GM18907 (cell line): Measurements from ENCODE around the gene CHL1.

ENCODE experiments used
- ATAC-seq: cut with Tn5 transposase; IDR thresholded peaks from one replicate; pipeline ENCODE4 v1.9.1; 2021; ENCODE audit warnings: mild to moderate bottlenecking, moderate library complexity; ENCODE audit not compliant: unreplicated experiment

CHL1 gene

DNA sequence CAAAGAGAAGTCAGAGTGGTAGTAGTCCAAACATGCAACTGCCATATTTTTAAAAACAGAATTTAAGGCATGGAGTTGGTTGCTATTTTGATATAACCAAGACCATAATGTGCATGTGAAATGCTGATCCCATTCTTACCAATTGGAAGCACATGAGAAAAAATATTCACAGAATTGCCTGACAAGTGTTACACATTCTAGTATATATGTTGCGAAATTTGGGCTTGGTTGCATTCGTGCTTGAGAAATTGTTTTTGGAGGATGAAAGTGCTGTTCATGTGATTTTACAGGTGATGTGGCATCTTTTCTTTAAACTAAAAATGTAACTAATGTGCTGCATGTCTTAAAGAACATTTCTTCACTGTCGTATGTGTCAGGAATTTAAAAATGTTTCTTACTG is 199.7 kb downstream of the CHL1 start:
- no peak for ATAC-seq

- ATAC-seq: no peak
These were observed 203.1 kb downstream of the CHL1 start for GRCh38 chr3:399647-400046.

DNA sequence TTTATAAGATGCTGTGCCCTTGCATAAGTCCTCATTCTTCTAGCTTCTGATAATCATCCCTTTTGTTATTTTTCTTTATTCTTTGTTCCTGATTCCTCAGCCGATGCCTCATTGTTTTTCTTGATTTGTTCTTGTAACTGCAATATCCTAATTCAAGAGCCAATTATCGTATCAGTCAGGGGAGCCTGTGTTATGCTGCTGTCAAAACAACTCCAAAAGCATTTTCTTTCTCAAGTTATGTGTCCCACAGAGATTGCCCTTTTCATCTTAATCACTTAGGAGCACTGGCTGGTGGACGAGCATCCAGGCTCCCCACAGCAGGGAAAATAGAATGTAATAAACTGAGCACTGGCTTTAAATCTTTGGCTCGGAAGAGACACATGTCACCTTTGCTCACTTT is 207.3 kb downstream of the CHL1 start:
- no peak for ATAC-seq

- no peak for ATAC-seq
These were observed 212.4 kb downstream of the CHL1 start for GRCh38 chr3:409011-409410.

- ATAC-seq: no peak
These were observed 214.7 kb downstream of the CHL1 start for GRCh38 chr3:411226-411625.

DNA sequence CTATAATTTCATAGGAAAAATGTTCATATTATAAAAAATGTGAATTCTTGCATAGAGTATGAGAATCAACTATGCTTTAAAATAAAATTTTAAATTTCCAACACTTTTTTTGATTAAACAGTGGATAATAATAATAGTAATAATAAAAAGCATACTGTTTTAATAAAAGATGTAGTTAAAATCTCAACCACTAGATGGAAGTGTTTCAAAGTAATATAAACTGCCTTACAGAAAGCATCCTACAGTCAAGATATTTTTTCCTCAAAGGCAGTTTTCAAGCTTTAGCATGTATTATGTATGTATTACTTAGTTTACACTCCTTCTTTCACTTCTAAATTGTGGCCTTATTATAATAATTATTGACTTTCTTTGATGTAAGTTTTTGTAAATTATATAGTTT is 217.5 kb downstream of the CHL1 start:
- no peak for ATAC-seq

- no peak for ATAC-seq
These were observed 221.8 kb downstream of the CHL1 start for GRCh38 chr3:418239-418929.

DNA sequence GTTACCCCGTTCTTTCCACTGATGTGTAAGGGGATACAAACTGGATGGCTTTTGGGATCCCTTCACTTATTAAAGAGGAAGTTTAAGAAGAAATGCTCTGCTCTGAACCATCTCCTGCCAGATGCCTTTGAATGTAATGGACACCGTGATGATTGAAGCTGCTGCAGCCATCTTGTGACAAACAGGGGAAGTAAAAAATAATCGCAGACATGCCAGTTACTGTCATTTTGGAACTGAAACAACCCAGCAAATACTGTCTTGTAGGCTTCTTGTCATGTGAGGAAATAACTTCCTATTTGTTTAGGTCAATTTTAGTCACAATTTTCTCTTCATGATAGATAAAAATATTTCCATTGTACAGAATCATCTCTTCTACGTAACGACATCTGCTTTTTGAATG is 224.0 kb downstream of the CHL1 start:
- peak; percentile 82 for ATAC-seq

DNA sequence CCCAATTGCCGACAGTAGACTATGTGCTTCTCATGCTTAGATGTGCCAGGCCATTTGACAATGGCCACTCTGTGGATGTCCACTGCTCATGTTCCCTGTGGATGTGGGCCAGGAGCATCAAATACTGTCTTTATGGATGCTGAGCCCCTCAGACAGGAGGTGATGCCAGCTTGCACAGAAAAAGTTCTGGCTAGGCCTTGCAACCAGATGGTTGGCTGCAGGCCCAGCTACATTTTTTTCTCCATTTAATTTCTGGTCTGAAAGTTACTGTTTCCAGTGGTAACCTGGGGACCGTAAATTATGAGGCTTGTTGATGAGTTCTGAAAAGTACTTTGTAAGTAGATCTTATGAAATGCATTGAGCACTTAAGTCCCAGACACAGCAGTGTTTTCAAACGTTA is 228.5 kb downstream of the CHL1 start:
- ATAC-seq: no peak

- ATAC-seq: no peak
These were observed 229.5 kb downstream of the CHL1 start for GRCh38 chr3:426072-426471.

DNA sequence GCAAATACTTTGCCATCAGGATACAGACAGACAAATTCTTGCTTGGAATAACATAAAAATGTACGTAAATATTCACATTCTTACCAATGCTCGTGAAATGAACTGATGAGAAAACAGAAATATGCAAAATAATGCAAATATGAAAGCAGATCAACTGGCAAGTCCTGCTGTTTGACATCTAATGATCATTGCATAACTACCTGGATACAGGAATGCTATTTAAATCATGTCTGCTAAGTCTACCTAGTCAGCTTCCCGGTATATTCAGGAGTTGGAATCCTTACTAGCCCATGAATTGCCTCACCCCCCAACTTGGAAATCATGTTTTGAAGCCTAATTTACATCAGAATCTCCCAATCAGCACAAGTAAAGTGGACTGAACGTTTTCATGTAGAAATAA is 230.6 kb downstream of the CHL1 start:
- no peak for ATAC-seq

DNA sequence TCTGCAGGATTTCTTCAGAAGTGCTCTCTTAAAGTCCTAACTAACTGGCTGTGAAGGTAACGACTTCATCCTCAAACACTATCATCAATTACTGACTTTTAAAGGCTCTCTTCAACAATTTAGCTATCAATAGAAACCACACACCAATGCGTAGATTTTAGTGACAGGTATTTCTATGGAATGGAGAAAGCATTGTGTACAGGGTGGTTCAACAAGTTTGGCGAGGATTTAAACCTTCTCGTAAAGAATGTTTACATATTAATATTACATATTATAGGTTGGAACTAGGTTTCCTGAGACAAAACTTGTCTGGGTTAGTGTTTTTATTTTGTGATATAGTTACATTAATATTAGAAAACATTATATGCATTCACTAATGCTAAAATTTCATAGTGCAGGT is 233.6 kb downstream of the CHL1 start:
- no peak for ATAC-seq

DNA sequence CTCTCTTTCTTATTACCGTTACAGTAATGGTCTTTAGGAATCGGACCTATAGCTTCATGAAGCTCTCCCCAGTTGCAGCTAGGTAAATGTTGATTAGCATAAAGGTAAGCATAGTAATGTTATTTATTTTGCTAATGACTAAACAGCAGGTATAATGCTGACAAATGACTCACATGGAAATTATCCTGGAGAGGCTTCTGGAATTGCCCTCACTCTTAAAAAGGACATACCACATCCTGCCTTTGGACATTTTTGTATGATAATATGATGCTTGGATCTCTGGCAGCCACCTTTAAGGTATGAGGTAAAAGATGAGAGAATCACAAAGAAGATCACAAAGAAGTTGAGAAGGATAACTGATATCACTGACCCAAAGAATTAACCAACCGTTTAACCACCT is 238.6 kb downstream of the CHL1 start:
- ATAC-seq: no peak

GRCh38 chr3:436053-436452 is 239.5 kb downstream of the CHL1 start:
- ATAC-seq: no peak

DNA sequence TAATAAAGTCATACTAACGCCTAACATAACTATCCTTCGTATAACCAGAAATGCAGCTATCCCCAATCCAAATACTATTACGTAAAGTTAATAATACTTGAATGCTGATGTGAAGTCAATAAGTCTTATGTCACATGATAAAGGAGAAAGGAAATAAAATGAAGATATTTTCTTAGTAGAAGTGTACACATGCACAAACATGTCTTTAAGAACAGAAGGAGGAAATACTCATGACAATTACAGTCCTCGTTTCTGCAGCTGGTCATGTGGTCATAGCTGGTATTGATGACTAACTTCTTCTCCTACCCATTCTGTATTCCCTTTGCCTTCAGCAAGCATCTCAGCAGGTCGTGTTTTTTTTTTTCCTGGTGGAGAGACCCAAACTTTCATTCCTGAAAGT is 244.3 kb downstream of the CHL1 start:
- ATAC-seq: no peak

- no peak for ATAC-seq
These were observed 249.4 kb downstream of the CHL1 start for GRCh38 chr3:445960-446359.

DNA sequence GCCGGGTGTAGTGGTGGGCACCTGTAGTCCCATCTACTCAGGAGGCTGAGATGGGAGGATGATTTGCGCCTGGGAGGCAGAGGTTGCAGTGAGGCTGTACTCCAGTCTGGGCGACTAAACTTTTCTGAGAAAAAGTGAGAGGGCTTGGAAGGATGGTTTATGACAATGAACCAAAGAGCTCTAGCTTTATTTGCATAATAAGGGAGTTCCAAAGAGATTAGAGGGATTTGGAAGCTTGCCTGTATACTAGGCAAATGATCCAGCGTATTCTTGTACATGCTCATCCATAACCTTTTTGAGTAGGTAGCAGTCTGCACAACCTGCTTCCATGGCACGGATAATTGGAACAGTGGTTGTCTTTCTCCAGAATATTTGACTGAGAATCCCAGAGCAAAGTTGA is 251.1 kb downstream of the CHL1 start:
- ATAC-seq: no peak

DNA sequence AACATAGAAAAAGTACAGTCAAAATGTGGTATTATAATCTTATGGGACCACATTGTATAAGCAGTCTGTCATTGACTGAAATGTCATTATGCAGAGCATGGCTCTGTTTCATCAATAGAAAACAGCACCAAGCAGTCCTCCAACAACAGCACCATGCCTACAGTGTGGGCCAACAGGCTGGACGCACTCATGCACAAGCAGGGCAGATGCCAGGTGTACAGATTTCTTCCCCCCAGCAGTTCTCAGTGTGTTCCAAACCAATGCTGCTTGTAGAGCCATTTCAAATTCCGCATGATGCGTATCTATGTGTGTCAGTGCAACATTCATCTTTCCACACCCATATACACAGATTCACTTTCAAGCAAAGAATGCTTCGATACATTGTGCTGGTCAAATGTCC is 253.1 kb downstream of the CHL1 start:
- no peak for ATAC-seq

DNA sequence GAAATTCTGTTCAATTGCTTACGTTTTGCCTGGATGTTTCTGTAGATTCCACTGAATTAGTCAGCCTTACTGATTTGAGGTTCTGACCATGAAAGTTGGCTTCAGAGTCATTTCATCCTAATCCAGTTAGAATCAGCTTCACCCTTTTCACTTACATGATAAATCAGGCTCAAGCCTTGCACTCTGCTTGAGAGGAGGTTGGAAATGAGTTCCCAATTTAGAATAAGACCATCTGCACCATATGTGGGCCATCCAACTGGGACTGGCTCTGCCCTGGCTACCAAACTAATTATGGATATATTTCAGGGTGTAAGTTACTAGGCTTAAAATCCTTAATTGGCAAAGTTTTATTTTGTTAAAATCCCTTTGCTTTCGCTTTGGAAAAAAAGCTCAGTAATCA is 255.7 kb downstream of the CHL1 start:
- ATAC-seq: no peak

- ATAC-seq: no peak
These were observed 256.5 kb downstream of the CHL1 start for GRCh38 chr3:453106-453505.

DNA sequence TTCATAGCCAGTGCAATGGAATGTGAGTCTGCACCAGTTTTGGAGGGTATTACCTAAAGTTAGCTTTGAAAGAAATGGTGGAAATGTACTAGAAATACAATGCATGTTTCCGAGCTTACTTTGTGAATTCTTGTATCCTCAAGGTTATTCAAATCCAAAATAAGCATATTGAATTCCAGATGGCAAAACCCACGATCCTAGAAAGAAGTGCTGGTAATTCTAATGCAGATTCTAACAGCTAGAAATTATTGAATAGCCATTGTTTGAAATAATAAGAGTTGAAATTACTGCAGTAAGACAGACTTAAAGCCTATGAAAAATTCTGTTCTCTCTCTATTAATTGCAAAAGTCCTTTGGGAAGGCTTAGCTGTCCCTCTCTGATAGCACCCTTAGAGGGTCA is 258.4 kb downstream of the CHL1 start:
- ATAC-seq: no peak

DNA sequence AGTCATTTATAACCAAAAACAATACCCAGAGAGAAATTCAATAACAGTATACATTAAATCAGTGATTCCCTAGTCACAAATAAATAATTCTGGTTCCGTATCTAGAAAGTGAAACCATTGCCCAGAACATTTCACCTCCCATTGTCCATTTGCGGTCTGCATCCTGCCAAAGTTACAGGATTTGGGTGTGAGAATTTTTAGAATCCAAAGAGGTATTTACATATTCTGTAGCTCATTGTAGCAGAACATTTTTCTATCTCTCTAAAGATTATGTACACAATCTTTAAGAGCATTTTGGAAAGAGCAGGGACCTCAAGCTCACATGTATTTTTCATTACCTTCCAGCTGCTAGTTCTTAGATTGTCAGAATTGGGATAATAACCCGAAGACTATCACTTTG is 261.6 kb downstream of the CHL1 start:
- ATAC-seq: no peak

- no peak for ATAC-seq
These were observed 262.2 kb downstream of the CHL1 start for GRCh38 chr3:458653-459310.
